ENCODE data around the gene NEURL1.
"Not testable (repeated sequence)": the region's sequence is repeated elsewhere in the genome, so short reads cannot be mapped to it uniquely, and the experiment has no call there.

Gene NEURL1

GRCh38 chr10:103626178-103626577 is 132.7 kb downstream of the NEURL1 start:
- no peak for DNase-seq (ENCODE audit: low read depth)

GRCh38 chr10:103627111-103627892 is 133.8 kb downstream of the NEURL1 start:
- no peak for DNase-seq (ENCODE audit: low read depth)

- no peak for DNase-seq (ENCODE audit: low read depth)
These were observed 134.4 kb downstream of the NEURL1 start for GRCh38 chr10:103627893-103628292.

- no peak for DNase-seq (ENCODE audit: low read depth)
These were observed 136.1 kb downstream of the NEURL1 start for GRCh38 chr10:103629581-103629980.

- DNase-seq (ENCODE audit: low read depth): no peak
These were observed 136.7 kb downstream of the NEURL1 start for GRCh38 chr10:103630156-103630555.

- DNase-seq (ENCODE audit: low read depth): no peak
These were observed 138.7 kb downstream of the NEURL1 start for GRCh38 chr10:103632247-103632642.

GRCh38 chr10:103632871-103633270 is 139.4 kb downstream of the NEURL1 start:
- DNase-seq (ENCODE audit: low read depth): not testable (repeated sequence)

- no peak for DNase-seq (ENCODE audit: low read depth)
These were observed 140.3 kb downstream of the NEURL1 start for GRCh38 chr10:103633846-103634245.

- DNase-seq (ENCODE audit: low read depth): no peak
These were observed 142.1 kb downstream of the NEURL1 start for GRCh38 chr10:103635580-103635979.

GRCh38 chr10:103636492-103636891 is 143.0 kb downstream of the NEURL1 start:
- peak; percentile 19 for DNase-seq (ENCODE audit: low read depth)

- peak; percentile 48 for DNase-seq (ENCODE audit: low read depth)
These were observed 143.5 kb downstream of the NEURL1 start for GRCh38 chr10:103637011-103637410.

- DNase-seq (ENCODE audit: low read depth): peak; percentile 84
These were observed 144.5 kb downstream of the NEURL1 start for GRCh38 chr10:103637927-103638557.

- peak; percentile 64 for DNase-seq (ENCODE audit: low read depth)
These were observed 145.4 kb downstream of the NEURL1 start for GRCh38 chr10:103638948-103639347.

- peak; percentile 76 for DNase-seq (ENCODE audit: low read depth)
These were observed 147.1 kb downstream of the NEURL1 start for GRCh38 chr10:103640436-103641181.

GRCh38 chr10:103641326-103641725 is 147.8 kb downstream of the NEURL1 start:
- DNase-seq (ENCODE audit: low read depth): no peak

All from EH (cell line).